CD4-positive, alpha-beta memory T cell (primary cell): ENCODE data around the gene SLC39A13. TPM values are rescaled to one million over a fixed set of nuclear protein-coding genes. Genes with fewer than 3 reads are reported as not detected.

Experiments used
- CTCF ChIA-PET: fragments of 350-600 bp; sonication (Branson Sonifier 250); formaldehyde crosslinking; loops from one replicate; lab custom pipeline; 2021; ENCODE audit warnings: inconsistent platforms; ENCODE audit not compliant: partially characterized antibody; lab: Charles Lee
- POLR2A ChIA-PET: fragments of 350-600 bp; sonication (Branson Sonifier 250); formaldehyde crosslinking; loops from one replicate; lab custom pipeline; 2021; ENCODE audit not compliant: partially characterized antibody; lab: Charles Lee
- DNase-seq, 5 donors: peaks; one replicate each; pipeline versions ENCODE4 v3.0.0 to v3.0.0-alpha.2; 2020 to 2022; ENCODE audit warnings: mixed read lengths in 1 of 5
- H3K27ac ChIP-seq: one replicate; pipeline ENCODE4 v1.7.0; 2013; ENCODE audit warnings: low read depth, low read length
- H3K27me3 ChIP-seq: 2 replicates; pipeline ENCODE4 v1.7.0; 2013; ENCODE audit warnings: mild to moderate bottlenecking, low read length, moderate library complexity; ENCODE audit not compliant: insufficient read depth
- H3K36me3 ChIP-seq: 2 replicates; pipeline ENCODE4 v1.7.0; 2013; ENCODE audit warnings: mild to moderate bottlenecking, low read length, moderate library complexity; ENCODE audit not compliant: insufficient read depth
- H3K4me1 ChIP-seq: 2 replicates; pipeline ENCODE4 v1.7.0; 2013; ENCODE audit warnings: mild to moderate bottlenecking, low read length, moderate library complexity; ENCODE audit not compliant: insufficient read depth
- H3K4me3 ChIP-seq, 2 donors: one replicate each; pipeline ENCODE4 v1.7.0; 2013; ENCODE audit warnings: low read length in 2 of 2, mild to moderate bottlenecking in 1 of 2
- H3K9me3 ChIP-seq, 2 donors: one replicate each; pipeline ENCODE4 v1.7.0; 2013; ENCODE audit warnings: low read length in 2 of 2, control low read depth in 1 of 2; ENCODE audit not compliant: control insufficient read depth in 1 of 2
- H3K27ac Mint-ChIP-seq, 7 donors: one replicate each; pipeline ENCODE4 v1.8.0; 2020 to 2021; ENCODE audit warnings: mixed read lengths in 7 of 7, mild to moderate bottlenecking in 6 of 7, inconsistent platforms in 3 of 7, moderate library complexity in 3 of 7
- H3K27me3 Mint-ChIP-seq, 2 donors: one replicate each; pipeline ENCODE4 v1.8.0; 2020 to 2021; ENCODE audit warnings: mixed read lengths in 2 of 2
- H3K36me3 Mint-ChIP-seq, 2 donors: one replicate each; pipeline ENCODE4 v1.8.0; 2020 to 2021; ENCODE audit warnings: mixed read lengths in 2 of 2, inconsistent platforms in 1 of 2, mild to moderate bottlenecking in 1 of 2
- H3K4me1 Mint-ChIP-seq, 4 donors: one replicate each; pipeline ENCODE4 v1.8.0; 2020 to 2021; ENCODE audit warnings: mixed read lengths in 4 of 4, mild to moderate bottlenecking in 1 of 4
- H3K4me3 Mint-ChIP-seq, 8 donors: one replicate each; pipeline ENCODE4 v1.8.0; 2020 to 2021; ENCODE audit warnings: mixed read lengths in 8 of 8, mild to moderate bottlenecking in 7 of 8, moderate library complexity in 6 of 8, inconsistent platforms in 3 of 8
- H3K9me3 Mint-ChIP-seq, 8 donors: one replicate each; pipeline ENCODE4 v1.8.0; 2020 to 2021; ENCODE audit warnings: mixed read lengths in 8 of 8, mild to moderate bottlenecking in 5 of 8, inconsistent platforms in 3 of 8, moderate library complexity in 1 of 8
- intact Hi-C: fragments of 100-400 bp; cut with micrococcal nuclease; formaldehyde crosslinking; loops from one replicate; pipeline ENCODE4 v1.15.1; 2023
- polyA plus RNA-seq, 2 donors: library from polyadenylated mRNA; unstranded; fragments of 300-500 nt; fragmentation: Illumina TruSeq; gene quantifications; one replicate each; pipeline ENCODE4 v1.2.3, GENCODE V29; 2021
- total RNA-seq, 2 experiments: library from RNA; stranded (reverse); gene quantifications; one replicate each; pipeline ENCODE4 v1.2.3, GENCODE V29; 2021

The SLC39A13 gene
- total and polyA plus RNA-seq, 4 experiments from 2014 or later, result 22.3 to 68.3 (median 48.6) TPM

GRCh38 chr11:47413908-47414684, 5.7 kb downstream of the SLC39A13 start:
- Histone ChIP-seq H3K27ac (no peak overlapping the region), H3K4me3 (no peak overlapping the region), H3K9me3 (no peaks in the 10 kb centered on the region), H3K4me1 (peaks cover 9% of the 10 kb centered on the region), H3K36me3 (peaks cover 24% of the 10 kb centered on the region), H3K27me3 (no peaks in the 10 kb centered on the region)
- Mint-ChIP-seq H3K36me3 (peaks cover 13 to 35% of the 10 kb centered on the region in 2 donors), H3K9me3 (no peaks in the 10 kb centered on the region), H3K27ac (peak overlapping the region in 5 of 7 donors; percentile 31 to 89 (median 78)), H3K4me1 (peaks cover 3 to 9% (median 6%) of the 10 kb centered on the region in 4 donors), H3K27me3 (no peaks in the 10 kb centered on the region), H3K4me3 (peak overlapping the region in 1 of 8 donors; percentile 39)
- DNase-seq, result no peak
- ChIA-PET POLR2A (interaction anchor here (8.4 to 8.6 kb wide), 2 partner anchors 11 to 41 kb away, joined by 72 to 75 read pairs; partner anchors contain the start of gene PSMC3), CTCF (interaction anchor here (0.9 kb wide), 1 partner anchor 40 kb away, joined by 5 read pairs; no protein-coding TSS in a partner anchor)
- intact Hi-C loops, result no loop called here

GRCh38 chr11:47414685-47415070, 6.3 kb downstream of the SLC39A13 start:
- peaks cover 3% of the 10 kb centered on the region for H3K4me1 ChIP-seq
- no peaks in the 10 kb centered on the region for H3K27me3 ChIP-seq
- intact Hi-C loops, result no loop called here
- Mint-ChIP-seq H3K36me3 (peaks cover 13 to 39% of the 10 kb centered on the region in 2 donors), H3K9me3 (no peaks in the 10 kb centered on the region), H3K27me3 (no peaks in the 10 kb centered on the region), H3K27ac (no peak overlapping the region), H3K4me3 (no peak overlapping the region), H3K4me1 (peaks cover 0 to 7% (median 1%) of the 10 kb centered on the region in 4 donors)
- no peaks in the 10 kb centered on the region for H3K9me3 ChIP-seq
- H3K27ac ChIP-seq, result no peak overlapping the region
- peaks cover 27% of the 10 kb centered on the region for H3K36me3 ChIP-seq
- ChIA-PET POLR2A (interaction anchor here (8.4 kb wide), 1 partner anchor 11 kb away, joined by 72 read pairs; the partner anchor contains the start of gene PSMC3), CTCF (no interaction called here)
- no peak for DNase-seq
- no peak overlapping the region for H3K4me3 ChIP-seq

- no peaks in the 10 kb centered on the region for H3K9me3 Mint-ChIP-seq
- H3K4me3 Mint-ChIP-seq, result no peak overlapping the region
- peak overlapping the region in 1 of 7 donors; percentile 47 for H3K27ac Mint-ChIP-seq
- ChIA-PET POLR2A (interaction anchor here (0.6 to 8.4 kb wide), 2 partner anchors 8 to 10 kb away, joined by 3 to 72 read pairs; partner anchors contain the start of gene PSMC3), CTCF (interaction anchor here (0.7 to 1.4 kb wide), 2 partner anchors 39 to 41 kb away, joined by 3 to 5 read pairs; no protein-coding TSS in a partner anchor)
- peaks cover 32% of the 10 kb centered on the region for H3K36me3 ChIP-seq
- no peaks in the 10 kb centered on the region for H3K9me3 ChIP-seq
- intact Hi-C loops, result no loop called here
- H3K27me3 Mint-ChIP-seq, result no peaks in the 10 kb centered on the region
- no peaks in the 10 kb centered on the region for H3K4me1 ChIP-seq
- no peaks in the 10 kb centered on the region for H3K27me3 ChIP-seq
- H3K36me3 Mint-ChIP-seq, result peaks cover 18 to 45% of the 10 kb centered on the region in 2 donors
- H3K4me1 Mint-ChIP-seq, result peaks cover 0 to 7% (median under 1%) of the 10 kb centered on the region in 4 donors
- no peak for DNase-seq
- no peak overlapping the region for H3K27ac ChIP-seq
- H3K4me3 ChIP-seq, result no peak overlapping the region
These were observed 6.9 kb downstream of the SLC39A13 start for GRCh38 chr11:47415091-47415854.

- DNase-seq, result no peak
- Histone ChIP-seq H3K27ac (no peak overlapping the region), H3K27me3 (no peaks in the 10 kb centered on the region), H3K4me3 (no peak overlapping the region), H3K36me3 (peaks cover 40% of the 10 kb centered on the region), H3K9me3 (no peaks in the 10 kb centered on the region), H3K4me1 (no peaks in the 10 kb centered on the region)
- POLR2A ChIA-PET, result interaction anchor here (0.6 kb wide), 1 partner anchor 9 kb away, joined by 3 read pairs; no protein-coding TSS in a partner anchor
- H3K9me3 Mint-ChIP-seq, result no peaks in the 10 kb centered on the region
- no peaks in the 10 kb centered on the region for H3K27me3 Mint-ChIP-seq
- CTCF ChIA-PET, result interaction anchor here (0.7 to 1.4 kb wide), 2 partner anchors 38 to 42 kb away, joined by 3 to 5 read pairs; no protein-coding TSS in a partner anchor
- peaks cover 0 to 6% (median under 1%) of the 10 kb centered on the region in 4 donors for H3K4me1 Mint-ChIP-seq
- peaks cover 18 to 49% of the 10 kb centered on the region in 2 donors for H3K36me3 Mint-ChIP-seq
- H3K4me3 Mint-ChIP-seq, result no peak overlapping the region
- no peak overlapping the region for H3K27ac Mint-ChIP-seq
- intact Hi-C loops, result no loop called here
These were observed 7.6 kb downstream of the SLC39A13 start for GRCh38 chr11:47415949-47416472.

GRCh38 chr11:47417712-47418111, 9.3 kb downstream of the SLC39A13 start:
- Mint-ChIP-seq H3K4me1 (no peaks in the 10 kb centered on the region), H3K27ac (peak overlapping the region in 1 of 7 donors; percentile 48), H3K27me3 (no peaks in the 10 kb centered on the region), H3K9me3 (no peaks in the 10 kb centered on the region), H3K36me3 (peaks cover 18 to 57% of the 10 kb centered on the region in 2 donors), H3K4me3 (peak overlapping the region in 1 of 8 donors; percentile 8)
- H3K4me3 ChIP-seq, result no peak overlapping the region
- ChIA-PET CTCF (no interaction called here), POLR2A (interaction anchor here (1.2 to 1.6 kb wide), 2 partner anchors 9 kb away, joined by 4 to 7 read pairs; partner anchors contain the start of genes PSMC3 and SLC39A13)
- H3K27ac ChIP-seq, result no peak overlapping the region
- intact Hi-C loops, result no loop called here
- H3K9me3 ChIP-seq, result no peaks in the 10 kb centered on the region
- DNase-seq, result no peak
- no peaks in the 10 kb centered on the region for H3K27me3 ChIP-seq
- peaks cover 49% of the 10 kb centered on the region for H3K36me3 ChIP-seq
- no peaks in the 10 kb centered on the region for H3K4me1 ChIP-seq

GRCh38 chr11:47418454-47419259, 10.3 kb downstream of the SLC39A13 start:
- Histone ChIP-seq H3K4me1 (no peaks in the 10 kb centered on the region), H3K27me3 (no peaks in the 10 kb centered on the region), H3K9me3 (no peaks in the 10 kb centered on the region), H3K27ac (no peak overlapping the region), H3K36me3 (peaks cover 52% of the 10 kb centered on the region), H3K4me3 (no peak overlapping the region)
- POLR2A ChIA-PET, result interaction anchor here (1.1 to 1.6 kb wide), 3 partner anchors 8 to 45 kb away, joined by 3 to 7 read pairs (median 4); partner anchors contain the start of genes PSMC3 and SLC39A13
- DNase-seq, result no peak
- H3K36me3 Mint-ChIP-seq, result peaks cover 19 to 60% of the 10 kb centered on the region in 2 donors
- intact Hi-C loops, result no loop called here
- H3K4me3 Mint-ChIP-seq, result no peak overlapping the region
- H3K9me3 Mint-ChIP-seq, result no peaks in the 10 kb centered on the region
- H3K27me3 Mint-ChIP-seq, result no peaks in the 10 kb centered on the region
- CTCF ChIA-PET, result no interaction called here
- no peaks in the 10 kb centered on the region for H3K4me1 Mint-ChIP-seq
- peak overlapping the region in 1 of 7 donors; percentile 18 for H3K27ac Mint-ChIP-seq
